IMR-90 (cell line): ENCODE results near the gene FFAR3. TPM values are rescaled to one million over a fixed set of nuclear protein-coding genes. Genes with fewer than 3 reads are reported as not detected.
"Not testable (repeated sequence)": the region's sequence is repeated elsewhere in the genome, so short reads cannot be mapped to it uniquely, and the experiment has no call there.

Experiments
- ATAC-seq: fragments of 200-7000 bp; cut with Tn5 transposase; 2 replicates; pipeline ENCODE4 v1.9.1; 2020; ENCODE audit warnings: low read depth, mild to moderate bottlenecking, moderate library complexity
- BruUV-seq: library from RNA; stranded (reverse); fragments of 400-500 nt; replicated peaks from 2 replicates; lab custom pipeline; 2021; lab: Mats Ljungman, UMichigan
- CTCF ChIA-PET: fragments of 300-600 bp; formaldehyde crosslinking; extraction: SDS; loops from one replicate; lab custom pipeline; 2021; ENCODE audit warnings: antibody characterized with exemption; lab: Yijun Ruan, JAX
- POLR2A ChIA-PET: fragments of 300-600 bp; sonication (Branson Sonifier 250); formaldehyde crosslinking; loops from one replicate; lab custom pipeline; 2022; ENCODE audit warnings: antibody characterized with exemption; ENCODE audit not compliant: unreplicated experiment; lab: Charles Lee
- DNase-seq: peaks from one replicate; pipeline ENCODE4 v3.0.0; 2013
- H2AFZ ChIP-seq: replicated peaks from 2 replicates; pipeline ENCODE3; 2013; ENCODE audit warnings: low read length, mild to moderate bottlenecking; ENCODE audit not compliant: poor library complexity
- H2AK5ac ChIP-seq: 2 replicates; pipeline ENCODE4 v1.6.1; 2013; ENCODE audit warnings: low read depth, low read length, inconsistent platforms
- H2AK9ac ChIP-seq: replicated peaks from 2 replicates; pipeline ENCODE3; 2013; ENCODE audit warnings: mild to moderate bottlenecking, low read depth, low read length, moderate library complexity; ENCODE audit not compliant: poor library complexity
- H2BK120ac ChIP-seq: 2 replicates; pipeline ENCODE4 v1.6.1; 2013; ENCODE audit warnings: low read depth, low read length, inconsistent platforms
- H2BK15ac ChIP-seq: 3 replicates; pipeline ENCODE4 v1.6.1; 2013; ENCODE audit warnings: low read depth, low read length, inconsistent platforms
- H2BK20ac ChIP-seq: 2 replicates; pipeline ENCODE4 v1.6.1; 2013; ENCODE audit warnings: low read depth, mild to moderate bottlenecking, inconsistent platforms, low read length, moderate library complexity
- H2BK5ac ChIP-seq: 2 replicates; pipeline ENCODE4 v1.6.1; 2013; ENCODE audit warnings: mild to moderate bottlenecking, low read depth, low read length, inconsistent platforms; ENCODE audit not compliant: poor library complexity, severe bottlenecking
- H3K14ac ChIP-seq: replicated peaks from 2 replicates; pipeline ENCODE4 v1.6.1; 2013; ENCODE audit warnings: low read depth, low read length, inconsistent platforms
- H3K18ac ChIP-seq: 2 replicates; pipeline ENCODE4 v1.6.1; 2013; ENCODE audit warnings: low read depth, low read length, control low read depth
- H3K23ac ChIP-seq: 2 replicates; pipeline ENCODE4 v1.6.1; 2013; ENCODE audit warnings: low read depth, low read length, inconsistent platforms
- H3K27ac ChIP-seq: 2 replicates; pipeline ENCODE4 v1.5.1; 2013; ENCODE audit warnings: mild to moderate bottlenecking, control low read depth, low read length; ENCODE audit not compliant: insufficient read depth
- H3K27me3 ChIP-seq: 2 replicates; pipeline ENCODE4 v1.6.1; 2013; ENCODE audit warnings: low read length; ENCODE audit not compliant: control insufficient read depth, insufficient read depth
- H3K36me3 ChIP-seq: 2 replicates; pipeline ENCODE4 v1.6.1; 2013; ENCODE audit warnings: low read length, mixed read lengths; ENCODE audit not compliant: control insufficient read depth, insufficient read depth
- H3K4ac ChIP-seq: 2 replicates; pipeline ENCODE4 v1.6.1; 2013; ENCODE audit warnings: low read depth, low read length, inconsistent platforms
- H3K4me1 ChIP-seq: 2 replicates; pipeline ENCODE4 v1.6.1; 2013; ENCODE audit warnings: low read length, mixed read lengths; ENCODE audit not compliant: control insufficient read depth, insufficient read depth
- H3K4me2 ChIP-seq: 2 replicates; pipeline ENCODE4 v1.6.1; 2013; ENCODE audit warnings: low read depth, mild to moderate bottlenecking, control low read depth, low read length, moderate library complexity
- H3K4me3 ChIP-seq: 2 replicates; pipeline ENCODE4 v1.5.1; 2013; ENCODE audit warnings: low read depth, mild to moderate bottlenecking, control low read depth, low read length, moderate library complexity; ENCODE audit not compliant: insufficient read depth
- H3K56ac ChIP-seq: 2 replicates; pipeline ENCODE4 v1.6.1; 2013; ENCODE audit warnings: low read length, inconsistent platforms; ENCODE audit not compliant: insufficient read depth; ENCODE audit errors: extremely low read depth
- H3K79me1 ChIP-seq, 2 experiments: 2 replicates each; pipeline ENCODE4 v1.6.1; 2013; ENCODE audit warnings: low read length in 2 of 2, inconsistent platforms in 1 of 2, low read depth in 1 of 2
- H3K9ac ChIP-seq: 2 replicates; pipeline ENCODE4 v1.6.1; 2013; ENCODE audit warnings: low read depth, low read length, control low read depth
- H3K9me1 ChIP-seq: 2 replicates; pipeline ENCODE4 v1.6.1; 2013; ENCODE audit warnings: low read length, inconsistent platforms; ENCODE audit not compliant: insufficient read depth
- H3K9me3 ChIP-seq: 2 replicates; pipeline ENCODE4 v1.6.1; 2013; ENCODE audit warnings: low read length; ENCODE audit not compliant: control insufficient read depth, insufficient read depth
- H4K20me1 ChIP-seq: 2 replicates; pipeline ENCODE4 v1.6.1; 2013; ENCODE audit warnings: low read length, inconsistent platforms; ENCODE audit not compliant: insufficient read depth
- H4K5ac ChIP-seq: 2 replicates; pipeline ENCODE4 v1.6.1; 2013; ENCODE audit warnings: mild to moderate bottlenecking, low read depth, low read length, control low read depth
- H4K8ac ChIP-seq, 2 experiments: 2 replicates each; pipeline ENCODE4 v1.6.1; 2013; ENCODE audit warnings: low read depth in 2 of 2, low read length in 2 of 2, control low read depth in 1 of 2, inconsistent platforms in 1 of 2
- H4K91ac ChIP-seq: 2 replicates; pipeline ENCODE4 v1.6.1; 2013; ENCODE audit warnings: low read depth, low read length, inconsistent platforms; ENCODE audit not compliant: insufficient read depth
- CEBPB ChIP-seq: IDR thresholded peaks from 2 replicates; pipeline ENCODE4 v1.6.1; 2012; ENCODE audit warnings: low read depth, low read length, improper control_type of control experiment
- WGBS, 2 experiments: methylation state at CpG; one replicate each; pipeline versions ENCODE4 v1.1.5 to v1.1.7; 2013; ENCODE audit warnings: missing lambda C conversion rate in 2 of 2; ENCODE audit not compliant: insufficient read length in 1 of 2; ENCODE audit errors: extremely low coverage in 2 of 2; 5-methylcytosine and 5-hydroxymethylcytosine counted together
- dilution Hi-C: fragments of 300-500 bp; cut with HindIII; formaldehyde crosslinking; loops from one replicate; pipeline ENCODE4 v1.14.3; 2018; ENCODE audit warnings: low sequenced_read_pairs; ENCODE audit not compliant: unreplicated experiment
- in situ Hi-C: fragments of 300-500 bp; cut with MboI; formaldehyde crosslinking; loops from 3 replicates; pipeline ENCODE4 v1.14.3; 2019; ENCODE audit warnings: low sequenced_read_pairs, inconsistent platforms, mixed read lengths
- intact Hi-C: fragments of 100-400 bp; cut with micrococcal nuclease; formaldehyde crosslinking; loops from 2 replicates; pipeline ENCODE4 v1.10.0; 2022
- polyA plus RNA-seq, 3 experiments: library from polyadenylated mRNA; depleted of rRNA; stranded (reverse); fragments of >200 nt; gene quantifications; 2 replicates each; pipeline ENCODE4 v1.2.3, GENCODE V29; 2012; ENCODE audit warnings: low replicate concordance in 1 of 3
- total RNA-seq: library from RNA; depleted of rRNA; stranded (reverse); fragments of >200 nt; gene quantifications from 2 replicates; pipeline ENCODE4 v1.2.3, GENCODE V29; 2012

FFAR3 gene
- total and polyA plus RNA-seq, 2 of the 4 experiments (the other 2 are of a cell fraction): not detected

DNA sequence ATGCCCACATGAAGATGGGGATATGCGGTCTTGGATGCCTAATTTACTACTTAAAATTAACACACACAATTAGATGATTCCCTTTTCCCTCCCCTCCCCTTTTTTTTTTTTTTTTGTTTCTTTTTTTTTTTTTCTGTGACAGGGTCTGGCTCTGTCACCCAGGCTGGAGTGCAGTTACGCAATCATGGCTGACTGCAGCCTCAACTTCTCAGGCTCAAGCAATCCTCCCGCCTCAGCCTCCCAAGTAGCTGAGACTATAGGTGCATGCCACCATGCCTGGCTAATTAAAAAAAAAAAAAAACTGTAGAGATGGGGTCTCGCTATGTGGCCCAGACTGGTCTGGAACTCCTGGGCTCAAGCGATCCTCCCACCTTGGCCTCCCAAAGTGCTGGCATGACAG, 21.3 kb downstream of the FFAR3 start:
- POLR2A ChIA-PET, H2BK5ac ChIP-seq, H3K4me3 ChIP-seq, CTCF ChIA-PET, H2BK20ac ChIP-seq, H3K4ac ChIP-seq, in situ Hi-C loops, H3K4me2 ChIP-seq, H2AK5ac ChIP-seq, BruUV-seq, H2BK120ac ChIP-seq, H3K9ac ChIP-seq, H4K91ac ChIP-seq, H3K14ac ChIP-seq, H3K36me3 ChIP-seq, H4K5ac ChIP-seq, H4K8ac ChIP-seq, H3K79me1 ChIP-seq, H3K23ac ChIP-seq, H3K18ac ChIP-seq, intact Hi-C loops, H2AFZ ChIP-seq, H3K9me1 ChIP-seq, dilution Hi-C loops, H3K9me3 ChIP-seq, H3K27ac ChIP-seq, H3K56ac ChIP-seq, H2AK9ac ChIP-seq, H3K4me1 ChIP-seq, H3K27me3 ChIP-seq, ATAC-seq, DNase-seq, H4K20me1 ChIP-seq, H2BK15ac ChIP-seq: not testable (repeated sequence)
- peak; percentile 45; the same call in 1 of the 2 replicates for TF ChIP-seq CEBPB
- no CpG with 5 or more reads among the region's 5 CpGs for WGBS, 2 experiments
